ENCODE measurements around the gene SEC14L6. TPM values are rescaled to one million over a fixed set of nuclear protein-coding genes. Genes with fewer than 3 reads are reported as not detected.

Gene SEC14L6
- total and polyA plus RNA-seq, 9 of the 15 experiments (the other 6 are each of a cell fraction or from before 2014, with no cell fraction given) = 0.29 to 6.1 (median 1.9) TPM

GRCh38 chr22:30538280-30538679, 8.3 kb downstream of the SEC14L6 start:
- H3K4me1 ChIP-seq (replicated peaks in 1 of 2; ENCODE audit: control insufficient read depth in 2 of 2, insufficient read depth in 2 of 2, low read length in 2 of 2) = peaks cover 6 to 19% of the 10 kb centered on the region in 2 experiments; a peak in 4 of 5 replicates
- no peak for ATAC-seq
- no peak overlapping the region for H3K9ac ChIP-seq (ENCODE audit: insufficient read depth in 1 of 2, low read depth in 2 of 2, low read length in 2 of 2)
- WGBS (ENCODE audit: insufficient coverage, low coverage, missing lambda C conversion rate) = 54% methylated on average over 3 of the region's 6 CpGs
- intact Hi-C loops (cut with micrococcal nuclease) = no loop called here
- TF ChIP-seq, protein P1, sequence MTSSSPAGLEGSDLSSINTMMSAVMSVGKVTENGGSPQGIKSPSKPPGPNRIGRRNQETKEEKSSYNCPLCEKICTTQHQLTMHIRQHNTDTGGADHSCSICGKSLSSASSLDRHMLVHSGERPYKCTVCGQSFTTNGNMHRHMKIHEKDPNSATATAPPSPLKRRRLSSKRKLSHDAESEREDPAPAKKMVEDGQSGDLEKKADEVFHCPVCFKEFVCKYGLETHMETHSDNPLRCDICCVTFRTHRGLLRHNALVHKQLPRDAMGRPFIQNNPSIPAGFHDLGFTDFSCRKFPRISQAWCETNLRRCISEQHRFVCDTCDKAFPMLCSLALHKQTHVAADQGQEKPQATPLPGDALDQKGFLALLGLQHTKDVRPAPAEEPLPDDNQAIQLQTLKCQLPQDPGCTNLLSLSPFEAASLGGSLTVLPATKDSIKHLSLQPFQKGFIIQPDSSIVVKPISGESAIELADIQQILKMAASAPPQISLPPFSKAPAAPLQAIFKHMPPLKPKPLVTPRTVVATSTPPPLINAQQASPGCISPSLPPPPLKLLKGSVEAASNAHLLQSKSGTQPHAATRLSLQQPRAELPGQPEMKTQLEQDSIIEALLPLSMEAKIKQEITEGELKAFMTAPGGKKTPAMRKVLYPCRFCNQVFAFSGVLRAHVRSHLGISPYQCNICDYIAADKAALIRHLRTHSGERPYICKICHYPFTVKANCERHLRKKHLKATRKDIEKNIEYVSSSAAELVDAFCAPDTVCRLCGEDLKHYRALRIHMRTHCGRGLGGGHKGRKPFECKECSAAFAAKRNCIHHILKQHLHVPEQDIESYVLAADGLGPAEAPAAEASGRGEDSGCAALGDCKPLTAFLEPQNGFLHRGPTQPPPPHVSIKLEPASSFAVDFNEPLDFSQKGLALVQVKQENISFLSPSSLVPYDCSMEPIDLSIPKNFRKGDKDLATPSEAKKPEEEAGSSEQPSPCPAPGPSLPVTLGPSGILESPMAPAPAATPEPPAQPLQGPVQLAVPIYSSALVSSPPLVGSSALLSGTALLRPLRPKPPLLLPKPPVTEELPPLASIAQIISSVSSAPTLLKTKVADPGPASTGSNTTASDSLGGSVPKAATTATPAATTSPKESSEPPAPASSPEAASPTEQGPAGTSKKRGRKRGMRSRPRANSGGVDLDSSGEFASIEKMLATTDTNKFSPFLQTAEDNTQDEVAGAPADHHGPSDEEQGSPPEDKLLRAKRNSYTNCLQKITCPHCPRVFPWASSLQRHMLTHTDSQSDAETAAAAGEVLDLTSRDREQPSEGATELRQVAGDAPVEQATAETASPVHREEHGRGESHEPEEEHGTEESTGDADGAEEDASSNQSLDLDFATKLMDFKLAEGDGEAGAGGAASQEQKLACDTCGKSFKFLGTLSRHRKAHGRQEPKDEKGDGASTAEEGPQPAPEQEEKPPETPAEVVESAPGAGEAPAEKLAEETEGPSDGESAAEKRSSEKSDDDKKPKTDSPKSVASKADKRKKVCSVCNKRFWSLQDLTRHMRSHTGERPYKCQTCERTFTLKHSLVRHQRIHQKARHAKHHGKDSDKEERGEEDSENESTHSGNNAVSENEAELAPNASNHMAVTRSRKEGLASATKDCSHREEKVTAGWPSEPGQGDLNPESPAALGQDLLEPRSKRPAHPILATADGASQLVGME (CRISPR knock-in tag; IDR thresholded peaks at IDR 0.05) = no peak
- TF ChIP-seq SPI1 (IDR thresholded peaks at IDR 0.05; ENCODE audit: borderline replicate concordance, low read depth, low read length) (peak; percentile 63; the same call in 1 of the 2 replicates), NFIC (IDR thresholded peaks at IDR 0.05) (peak; percentile 58)
- H3K9me3 ChIP-seq (replicated peaks; ENCODE audit: control insufficient read depth, insufficient read depth, low read depth, low read length) = no peaks in the 10 kb centered on the region
- CTCF ChIA-PET (ENCODE audit: low intra/inter-chr PET ratio) = no interaction called here
- H3K27ac ChIP-seq (ENCODE audit: extremely low read depth, low read depth, low read length) = no peak overlapping the region
- no peak overlapping the region for H3K4me2 ChIP-seq (ENCODE audit: insufficient read depth, low read length)
- H3K9me1 ChIP-seq (ENCODE audit: control insufficient read depth, insufficient read depth, low read length) = no peaks in the 10 kb centered on the region
- H3K79me2 ChIP-seq (ENCODE audit: control insufficient read depth, insufficient read depth, low read length) = no peaks in the 10 kb centered on the region
- no peaks in the 10 kb centered on the region for H3K27me3 ChIP-seq (ENCODE audit: control insufficient read depth in 2 of 2, insufficient read depth in 2 of 2, low read length in 2 of 2)
- in situ Hi-C loops (cut with MboI) = no loop called here
- no peak for DNase-seq (ENCODE audit: extremely low read depth in 1 of 4, low spot score in 3 of 4)
- H3K4me3 ChIP-seq = no peak overlapping the region
- no peak overlapping the region for H2AFZ ChIP-seq (ENCODE audit: low read depth, low read length)
- POLR2A ChIA-PET = no interaction called here
- FAIRE-seq = no peak
- H3K36me3 ChIP-seq (ENCODE audit: control insufficient read depth, insufficient read depth, low read length) = no peaks in the 10 kb centered on the region
- no peaks in the 10 kb centered on the region for H4K20me1 ChIP-seq (replicated peaks; ENCODE audit: control insufficient read depth, insufficient read depth, low read length)
- BruUV-seq (replicated peaks) = no TSS peak
